Measurements from ENCODE around the gene A3GALT2.

A3GALT2 gene

GRCh38 chr1:33320619-33321165 is at the start of gene A3GALT2:
Gene A3GALT2, minus strand, starts transcription at chr1:33321098. Its CDS starts 0 bp downstream, at chr1:33321098.
- no peak for DNase-seq

GRCh38 chr1:33370301-33370700 is 49.4 kb upstream of the A3GALT2 start:
- DNase-seq, result no peak

- DNase-seq, result no peak
Measured at GRCh38 chr1:33369764-33370163, 48.9 kb upstream of the A3GALT2 start.

- no peak for DNase-seq
Measured at GRCh38 chr1:33369081-33369480, 48.2 kb upstream of the A3GALT2 start.

GRCh38 chr1:33368431-33368830 is 47.5 kb upstream of the A3GALT2 start:
- no peak for DNase-seq

- peak; percentile 70 for DNase-seq
Measured at GRCh38 chr1:33367485-33368405, 46.8 kb upstream of the A3GALT2 start.

GRCh38 chr1:33366762-33367484 is 46.0 kb upstream of the A3GALT2 start:
- DNase-seq, result no peak

- peak; percentile 59 for DNase-seq
Measured at GRCh38 chr1:33365560-33365997, 44.7 kb upstream of the A3GALT2 start.

GRCh38 chr1:33364565-33364918 is 43.6 kb upstream of the A3GALT2 start:
- no peak for DNase-seq

- DNase-seq, result no peak
Measured at GRCh38 chr1:33363470-33363861, 42.6 kb upstream of the A3GALT2 start.

GRCh38 chr1:33363021-33363420 is 42.1 kb upstream of the A3GALT2 start:
- DNase-seq, result no peak

- DNase-seq, result no peak
Measured at GRCh38 chr1:33361532-33362235, 40.8 kb upstream of the A3GALT2 start.

GRCh38 chr1:33360367-33360766 is 39.5 kb upstream of the A3GALT2 start:
- no peak for DNase-seq

GRCh38 chr1:33359931-33360330 is 39.0 kb upstream of the A3GALT2 start:
- no peak for DNase-seq

GRCh38 chr1:33358795-33359503 is 38.1 kb upstream of the A3GALT2 start:
- no peak for DNase-seq

- no peak for DNase-seq
Measured at GRCh38 chr1:33358114-33358794, 37.4 kb upstream of the A3GALT2 start.

GRCh38 chr1:33357099-33357498 is 36.2 kb upstream of the A3GALT2 start:
- no peak for DNase-seq

GRCh38 chr1:33354707-33355316 is 33.9 kb upstream of the A3GALT2 start:
- no peak for DNase-seq

GRCh38 chr1:33353531-33353930 is 32.6 kb upstream of the A3GALT2 start:
- no peak for DNase-seq

- no peak for DNase-seq
Measured at GRCh38 chr1:33351281-33351660, 30.4 kb upstream of the A3GALT2 start.

GRCh38 chr1:33350611-33351280 is 29.8 kb upstream of the A3GALT2 start:
- no peak for DNase-seq

Measured in fibroblast of skin of right biceps (primary cell).